Stomach smooth muscle (tissue), 2 donors: Measurements from ENCODE around the gene PTBP1.

Experiments used
- H3K27ac ChIP-seq: one replicate; pipeline ENCODE4 v1.7.0; 2013; ENCODE audit warnings: mild to moderate bottlenecking, low read length, inconsistent platforms
- H3K27me3 ChIP-seq, 2 donors: one replicate each; pipeline ENCODE4 v1.7.0; 2013; ENCODE audit warnings: low read length in 2 of 2; ENCODE audit not compliant: insufficient read depth in 2 of 2, control insufficient read depth in 1 of 2
- H3K36me3 ChIP-seq, 2 donors: one replicate each; pipeline ENCODE4 v1.7.0; 2013; ENCODE audit warnings: low read length in 2 of 2; ENCODE audit not compliant: control insufficient read depth in 2 of 2, insufficient read depth in 2 of 2
- H3K4me1 ChIP-seq: one replicate; pipeline ENCODE4 v1.7.0; 2013; ENCODE audit warnings: low read length; ENCODE audit not compliant: control insufficient read depth, insufficient read depth
- H3K4me3 ChIP-seq, 2 donors: one replicate each; pipeline ENCODE4 v1.7.0; 2013; ENCODE audit warnings: low read length in 2 of 2
- H3K9ac ChIP-seq, 2 donors: one replicate each; pipeline ENCODE4 v1.7.0; 2013; ENCODE audit warnings: low read length in 2 of 2, mild to moderate bottlenecking in 1 of 2
- H3K9me3 ChIP-seq, 2 donors: one replicate each; pipeline ENCODE4 v1.7.0; 2013; ENCODE audit warnings: low read length in 2 of 2; ENCODE audit not compliant: control insufficient read depth in 2 of 2
- donor health status: healthy.
- donor health status: Pancreatic carcinoma.

Gene PTBP1

DNA sequence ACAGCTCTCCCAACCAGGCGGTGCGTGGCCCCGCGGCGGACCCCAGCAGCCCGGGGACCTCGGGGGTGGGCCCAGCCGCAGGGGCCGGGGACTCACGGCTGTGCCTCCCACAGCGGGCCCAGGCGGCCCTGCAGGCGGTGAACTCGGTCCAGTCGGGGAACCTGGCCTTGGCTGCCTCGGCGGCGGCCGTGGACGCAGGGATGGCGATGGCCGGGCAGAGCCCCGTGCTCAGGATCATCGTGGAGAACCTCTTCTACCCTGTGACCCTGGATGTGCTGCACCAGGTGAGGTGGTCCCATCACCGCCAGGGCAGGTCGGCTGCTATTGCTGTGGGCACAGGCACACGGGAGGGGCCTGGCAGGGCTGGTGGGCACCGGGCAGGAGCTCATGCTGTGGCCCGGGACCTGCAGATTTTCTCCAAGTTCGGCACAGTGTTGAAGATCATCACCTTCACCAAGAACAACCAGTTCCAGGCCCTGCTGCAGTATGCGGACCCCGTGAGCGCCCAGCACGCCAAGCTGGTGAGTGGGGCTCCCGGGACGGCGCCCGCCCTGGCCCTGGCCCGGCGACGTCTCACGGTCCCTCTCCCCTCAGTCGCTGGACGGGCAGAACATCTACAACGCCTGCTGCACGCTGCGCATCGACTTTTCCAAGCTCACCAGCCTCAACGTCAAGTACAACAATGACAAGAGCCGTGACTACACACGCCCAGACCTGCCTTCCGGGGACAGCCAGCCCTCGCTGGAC is 7.3 kb downstream of the PTBP1 start:
- Histone ChIP-seq H3K9me3 (no peaks in the 10 kb centered on the region), H3K4me1 (peaks cover 45% of the 10 kb centered on the region), H3K36me3 (peaks cover 35 to 45% of the 10 kb centered on the region in 2 donors), H3K27me3 (no peaks in the 10 kb centered on the region), H3K4me3 (no peak overlapping the region), H3K9ac (no peak overlapping the region), H3K27ac (no peak overlapping the region)

DNA sequence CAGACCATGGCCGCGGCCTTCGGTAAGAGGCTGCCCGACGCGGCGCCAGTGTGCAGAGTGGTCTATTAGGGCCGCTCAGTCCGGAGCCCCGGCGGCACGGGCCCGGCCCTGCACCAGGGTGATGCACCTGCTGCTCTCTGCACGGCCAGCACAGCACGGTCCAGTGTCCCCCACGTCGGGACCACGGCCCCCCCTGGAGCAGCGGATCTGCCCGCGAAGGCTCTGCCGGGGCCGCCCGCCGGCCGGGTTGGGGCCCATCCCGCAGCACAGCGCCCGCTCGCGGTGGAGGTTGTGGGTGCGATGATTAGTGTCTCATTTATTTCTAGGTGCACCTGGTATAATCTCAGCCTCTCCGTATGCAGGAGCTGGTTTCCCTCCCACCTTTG is 7.9 kb downstream of the PTBP1 start:
- Histone ChIP-seq H3K4me1 (peaks cover 41% of the 10 kb centered on the region), H3K4me3 (no peak overlapping the region), H3K36me3 (peaks cover 36 to 47% of the 10 kb centered on the region in 2 donors), H3K27me3 (no peaks in the 10 kb centered on the region), H3K27ac (no peak overlapping the region), H3K9ac (no peak overlapping the region), H3K9me3 (no peaks in the 10 kb centered on the region)

DNA sequence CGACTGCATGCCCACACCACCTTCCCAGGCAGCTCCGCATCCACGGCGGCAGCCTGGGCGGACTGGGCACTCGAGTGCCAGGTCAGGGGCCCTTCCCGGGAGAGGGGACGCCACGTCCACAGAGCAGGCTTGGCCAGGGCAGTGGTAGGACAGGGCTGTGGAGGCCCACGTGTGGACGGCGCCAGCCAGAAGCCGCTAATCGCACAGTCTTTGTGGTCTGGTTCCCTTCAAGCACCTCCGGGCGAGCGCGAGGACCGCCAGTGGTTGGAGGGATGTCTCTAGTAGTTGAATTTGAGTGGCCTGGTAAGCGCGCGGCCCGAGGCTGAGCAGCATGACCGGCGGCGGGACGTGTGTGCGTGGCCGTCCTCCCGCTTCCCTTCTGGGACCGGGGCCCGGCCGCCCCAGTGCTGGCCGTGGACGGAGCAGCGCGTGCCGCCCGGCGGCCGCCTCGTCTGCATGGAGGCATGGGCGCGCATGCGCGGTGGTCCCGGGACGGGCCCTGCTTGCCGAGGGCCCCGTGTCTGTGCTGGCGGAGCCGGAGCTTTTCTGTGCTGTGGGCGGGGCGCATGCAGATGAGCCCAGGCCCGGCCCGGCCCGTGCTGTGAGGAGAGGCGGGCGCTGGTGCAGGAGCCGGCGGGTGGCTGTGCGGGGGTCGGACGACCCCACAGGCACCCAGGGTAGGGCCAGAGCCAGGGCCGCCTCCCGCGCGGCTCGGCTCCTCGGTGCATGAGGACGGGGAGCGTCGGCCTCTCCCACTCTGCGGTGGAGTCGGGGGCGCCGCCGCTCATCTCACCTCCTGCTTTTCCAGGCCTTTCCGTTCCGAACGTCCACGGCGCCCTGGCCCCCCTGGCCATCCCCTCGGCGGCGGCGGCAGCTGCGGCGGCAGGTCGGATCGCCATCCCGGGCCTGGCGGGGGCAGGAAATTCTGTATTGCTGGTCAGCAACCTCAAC is 8.6 kb downstream of the PTBP1 start:
- peaks cover 40 to 48% of the 10 kb centered on the region in 2 donors for H3K36me3 ChIP-seq

DNA sequence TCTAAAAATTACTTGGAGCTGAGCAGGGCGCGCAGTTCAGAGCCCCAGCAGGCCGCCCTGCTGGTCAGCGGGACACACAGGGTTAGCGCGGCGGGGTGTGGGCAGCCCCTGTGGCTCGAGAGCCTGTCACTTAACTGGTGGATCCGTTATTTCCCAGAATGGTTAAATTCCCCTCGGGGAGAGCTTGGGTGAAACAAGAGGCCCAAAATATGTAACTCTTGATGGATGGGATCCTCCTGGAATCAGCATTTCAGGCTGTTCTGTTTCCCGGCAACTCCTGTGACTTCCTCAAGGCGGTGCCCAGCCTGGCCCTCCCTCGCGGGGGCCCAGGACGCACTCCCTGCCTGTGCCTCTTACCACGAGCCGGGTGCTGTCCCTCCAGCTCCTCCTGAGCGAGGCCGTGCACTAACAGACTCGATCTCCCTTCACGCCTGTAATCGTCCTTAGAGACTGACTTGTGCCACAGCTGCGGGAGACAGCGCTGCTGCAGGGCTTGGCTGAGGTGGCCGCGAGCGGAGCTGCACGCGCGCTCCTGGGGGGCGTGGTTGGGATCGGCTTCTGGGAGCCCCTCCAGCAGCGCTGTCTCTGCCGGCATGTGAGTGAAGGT is 9.7 kb downstream of the PTBP1 start:
- Histone ChIP-seq H3K27ac (no peak overlapping the region), H3K4me1 (peaks cover 23% of the 10 kb centered on the region), H3K27me3 (no peaks in the 10 kb centered on the region), H3K9me3 (no peaks in the 10 kb centered on the region), H3K36me3 (peaks cover 40 to 52% of the 10 kb centered on the region in 2 donors), H3K4me3 (no peak overlapping the region), H3K9ac (no peak overlapping the region)

More for the DNA sequence above, 8.6 kb downstream of the PTBP1 start:
- peaks cover 34% of the 10 kb centered on the region for H3K4me1 ChIP-seq
- no peak overlapping the region for H3K9ac ChIP-seq
- H3K27ac ChIP-seq: no peak overlapping the region
- H3K9me3 ChIP-seq: no peaks in the 10 kb centered on the region
- H3K4me3 ChIP-seq: no peak overlapping the region
- H3K27me3 ChIP-seq: no peaks in the 10 kb centered on the region

DNA sequence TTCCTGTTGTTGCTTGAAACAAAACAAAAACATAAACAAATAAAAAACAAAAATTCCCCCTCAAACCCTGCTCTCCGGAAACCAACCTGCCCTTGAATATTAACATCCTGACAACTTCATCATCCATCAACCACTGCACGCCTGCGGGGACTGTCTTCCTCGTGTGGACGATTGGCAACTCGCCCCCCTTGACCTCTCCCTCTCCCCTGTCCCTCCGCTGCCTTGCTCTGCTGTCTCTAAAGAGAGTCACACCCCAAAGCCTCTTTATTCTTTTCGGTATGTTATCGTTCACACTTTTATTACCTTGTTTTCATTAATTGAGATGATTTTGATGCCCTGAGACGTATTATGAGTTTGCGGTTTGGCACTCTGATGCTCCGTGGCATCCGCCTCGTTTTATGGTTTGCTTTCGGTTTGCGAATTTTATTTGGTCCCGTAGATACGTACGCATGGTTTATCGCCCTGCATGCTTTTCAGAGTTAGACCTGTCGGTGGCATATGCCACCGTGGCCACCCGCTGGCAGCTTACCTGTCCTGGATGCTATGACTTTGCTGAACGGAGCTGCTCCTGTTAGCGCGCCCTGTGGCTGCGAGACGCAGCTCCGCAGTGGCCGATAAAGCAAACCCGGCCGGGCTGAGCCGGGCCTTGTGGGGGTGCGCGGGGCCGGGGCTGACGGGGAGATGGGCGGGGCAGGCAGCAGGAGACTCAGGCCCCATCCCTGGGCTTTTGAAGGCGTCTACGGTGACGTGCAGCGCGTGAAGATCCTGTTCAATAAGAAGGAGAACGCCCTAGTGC is 10.6 kb downstream of the PTBP1 start:
- no peaks in the 10 kb centered on the region for H3K9me3 ChIP-seq
- no peak overlapping the region for H3K27ac ChIP-seq
- H3K27me3 ChIP-seq: no peaks in the 10 kb centered on the region
- H3K36me3 ChIP-seq: peaks cover 40 to 54% of the 10 kb centered on the region in 2 donors
- H3K4me1 ChIP-seq: peaks cover 14% of the 10 kb centered on the region
- no peak overlapping the region for H3K9ac ChIP-seq
- H3K4me3 ChIP-seq: no peak overlapping the region

DNA sequence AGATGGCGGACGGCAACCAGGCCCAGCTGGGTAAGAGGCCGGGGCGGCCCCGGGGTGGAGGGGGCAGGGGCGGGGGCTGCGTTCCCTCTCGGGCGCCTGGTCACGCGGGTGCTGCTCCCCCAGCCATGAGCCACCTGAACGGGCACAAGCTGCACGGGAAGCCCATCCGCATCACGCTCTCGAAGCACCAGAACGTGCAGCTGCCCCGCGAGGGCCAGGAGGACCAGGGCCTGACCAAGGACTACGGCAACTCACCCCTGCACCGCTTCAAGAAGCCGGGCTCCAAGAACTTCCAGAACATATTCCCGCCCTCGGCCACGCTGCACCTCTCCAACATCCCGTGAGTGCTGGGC is 11.1 kb downstream of the PTBP1 start:
- H3K9me3 ChIP-seq: no peaks in the 10 kb centered on the region
- H3K9ac ChIP-seq: no peak overlapping the region
- no peak overlapping the region for H3K27ac ChIP-seq
- peaks cover 8% of the 10 kb centered on the region for H3K4me1 ChIP-seq
- H3K4me3 ChIP-seq: no peak overlapping the region
- no peaks in the 10 kb centered on the region for H3K27me3 ChIP-seq
- peaks cover 40 to 54% of the 10 kb centered on the region in 2 donors for H3K36me3 ChIP-seq

DNA sequence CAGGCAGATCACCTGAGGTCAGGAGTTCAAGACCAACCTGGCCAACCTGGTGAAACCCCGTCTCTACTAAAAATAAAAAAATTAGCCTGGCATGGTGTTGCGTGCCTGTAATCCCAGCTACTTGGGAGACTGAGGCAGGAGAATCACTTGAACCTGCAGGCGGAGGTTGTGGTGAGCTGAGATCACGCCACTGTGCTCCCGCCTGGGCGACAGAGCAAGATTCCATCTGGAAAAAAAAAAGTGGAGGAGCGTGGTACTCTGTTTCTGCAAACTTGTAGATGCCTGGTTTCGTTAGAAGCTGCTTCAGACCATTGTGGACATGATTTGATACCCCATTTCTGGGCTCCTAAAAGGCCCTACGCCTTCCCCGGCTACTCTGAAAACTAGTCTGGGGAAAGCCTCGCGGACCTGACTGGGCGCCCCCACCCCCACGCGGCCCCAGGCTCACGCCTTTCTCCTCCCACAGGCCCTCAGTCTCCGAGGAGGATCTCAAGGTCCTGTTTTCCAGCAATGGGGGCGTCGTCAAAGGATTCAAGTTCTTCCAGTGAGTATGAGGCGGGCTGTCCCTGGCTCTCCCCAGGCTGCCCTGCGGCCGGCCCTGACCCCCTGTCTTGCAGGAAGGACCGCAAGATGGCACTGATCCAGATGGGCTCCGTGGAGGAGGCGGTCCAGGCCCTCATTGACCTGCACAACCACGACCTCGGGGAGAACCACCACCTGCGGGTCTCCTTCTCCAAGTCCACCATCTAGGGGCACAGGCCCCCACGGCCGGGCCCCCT is 13.0 kb downstream of the PTBP1 start:
- Histone ChIP-seq H3K9me3 (no peaks in the 10 kb centered on the region), H3K27ac (no peak overlapping the region), H3K27me3 (no peaks in the 10 kb centered on the region), H3K4me3 (no peak overlapping the region), H3K36me3 (peaks cover 26 to 41% of the 10 kb centered on the region in 2 donors), H3K9ac (no peak overlapping the region), H3K4me1 (peaks cover 3% of the 10 kb centered on the region)

DNA sequence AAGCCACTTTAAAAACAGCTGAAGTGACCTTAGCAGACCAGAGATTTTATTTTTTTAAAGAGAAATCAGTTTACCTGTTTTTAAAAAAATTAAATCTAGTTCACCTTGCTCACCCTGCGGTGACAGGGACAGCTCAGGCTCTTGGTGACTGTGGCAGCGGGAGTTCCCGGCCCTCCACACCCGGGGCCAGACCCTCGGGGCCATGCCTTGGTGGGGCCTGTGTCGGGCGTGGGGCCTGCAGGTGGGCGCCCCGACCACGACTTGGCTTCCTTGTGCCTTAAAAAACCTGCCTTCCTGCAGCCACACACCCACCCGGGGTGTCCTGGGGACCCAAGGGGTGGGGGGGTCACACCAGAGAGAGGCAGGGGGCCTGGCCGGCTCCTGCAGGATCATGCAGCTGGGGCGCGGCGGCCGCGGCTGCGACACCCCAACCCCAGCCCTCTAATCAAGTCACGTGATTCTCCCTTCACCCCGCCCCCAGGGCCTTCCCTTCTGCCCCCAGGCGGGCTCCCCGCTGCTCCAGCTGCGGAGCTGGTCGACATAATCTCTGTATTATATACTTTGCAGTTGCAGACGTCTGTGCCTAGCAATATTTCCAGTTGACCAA is 13.7 kb downstream of the PTBP1 start:
- peaks cover 20 to 38% of the 10 kb centered on the region in 2 donors for H3K36me3 ChIP-seq
- no peaks in the 10 kb centered on the region for H3K4me1 ChIP-seq
- H3K9me3 ChIP-seq: no peaks in the 10 kb centered on the region
- no peak overlapping the region for H3K27ac ChIP-seq
- no peak overlapping the region for H3K9ac ChIP-seq
- H3K4me3 ChIP-seq: no peak overlapping the region
- no peaks in the 10 kb centered on the region for H3K27me3 ChIP-seq

DNA sequence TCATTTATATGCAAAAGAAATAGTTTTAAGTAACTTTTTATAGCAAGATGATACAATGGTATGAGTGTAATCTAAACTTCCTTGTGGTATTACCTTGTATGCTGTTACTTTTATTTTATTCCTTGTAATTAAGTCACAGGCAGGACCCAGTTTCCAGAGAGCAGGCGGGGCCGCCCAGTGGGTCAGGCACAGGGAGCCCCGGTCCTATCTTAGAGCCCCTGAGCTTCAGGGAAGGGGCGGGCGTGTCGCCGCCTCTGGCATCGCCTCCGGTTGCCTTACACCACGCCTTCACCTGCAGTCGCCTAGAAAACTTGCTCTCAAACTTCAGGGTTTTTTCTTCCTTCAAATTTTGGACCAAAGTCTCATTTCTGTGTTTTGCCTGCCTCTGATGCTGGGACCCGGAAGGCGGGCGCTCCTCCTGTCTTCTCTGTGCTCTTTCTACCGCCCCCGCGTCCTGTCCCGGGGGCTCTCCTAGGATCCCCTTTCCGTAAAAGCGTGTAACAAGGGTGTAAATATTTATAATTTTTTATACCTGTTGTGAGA is 14.3 kb downstream of the PTBP1 start:
- no peaks in the 10 kb centered on the region for H3K27me3 ChIP-seq
- peaks cover 17 to 34% of the 10 kb centered on the region in 2 donors for H3K36me3 ChIP-seq
- no peaks in the 10 kb centered on the region for H3K4me1 ChIP-seq
- H3K4me3 ChIP-seq: no peak overlapping the region
- no peak overlapping the region for H3K27ac ChIP-seq
- H3K9me3 ChIP-seq: no peaks in the 10 kb centered on the region
- no peak overlapping the region for H3K9ac ChIP-seq
